Testis (tissue), 2 donors: ENCODE measurements around the gene SMIM15.

Experiments
- POLR2A ChIP-seq: fragments of 450-650 bp; IDR thresholded peaks from one replicate; pipeline ENCODE4 v1.6.1; 2017; ENCODE audit warnings: antibody characterized with exemption, mild to moderate bottlenecking, moderate library complexity
- TF ChIP-seq, protein P1 (sequence below), 3 experiments: fragments of 450-650 bp in 2 of 3; fragments of 200-600 bp in 1 of 3; sonication (generic) in 1 of 3; IDR thresholded peaks; one replicate each; pipeline ENCODE4 v1.5.1; 2016 to 2019; ENCODE audit warnings: antibody characterized with exemption in 3 of 3, mild to moderate bottlenecking in 2 of 3, moderate library complexity in 1 of 3

DNA sequence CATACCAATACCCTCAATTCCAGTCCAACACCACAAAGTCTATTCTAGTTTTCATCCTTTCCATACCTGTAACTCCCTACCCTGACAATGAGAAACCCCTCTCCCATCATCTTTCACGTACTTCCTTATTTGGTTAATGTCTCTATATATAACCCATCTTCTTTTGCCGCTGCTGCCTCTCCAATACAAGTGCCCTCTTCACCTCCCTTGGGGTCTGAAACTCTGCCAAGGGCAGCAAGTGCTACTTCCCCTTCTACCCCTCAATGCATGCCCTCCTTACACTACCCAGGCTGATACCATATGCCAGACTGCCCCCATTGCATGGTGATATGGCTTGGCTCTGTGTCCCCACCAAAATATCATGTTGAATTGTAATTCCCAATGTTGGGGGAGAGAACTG, 24.4 kb upstream of the SMIM15 start:
- TF ChIP-seq, protein P1, sequence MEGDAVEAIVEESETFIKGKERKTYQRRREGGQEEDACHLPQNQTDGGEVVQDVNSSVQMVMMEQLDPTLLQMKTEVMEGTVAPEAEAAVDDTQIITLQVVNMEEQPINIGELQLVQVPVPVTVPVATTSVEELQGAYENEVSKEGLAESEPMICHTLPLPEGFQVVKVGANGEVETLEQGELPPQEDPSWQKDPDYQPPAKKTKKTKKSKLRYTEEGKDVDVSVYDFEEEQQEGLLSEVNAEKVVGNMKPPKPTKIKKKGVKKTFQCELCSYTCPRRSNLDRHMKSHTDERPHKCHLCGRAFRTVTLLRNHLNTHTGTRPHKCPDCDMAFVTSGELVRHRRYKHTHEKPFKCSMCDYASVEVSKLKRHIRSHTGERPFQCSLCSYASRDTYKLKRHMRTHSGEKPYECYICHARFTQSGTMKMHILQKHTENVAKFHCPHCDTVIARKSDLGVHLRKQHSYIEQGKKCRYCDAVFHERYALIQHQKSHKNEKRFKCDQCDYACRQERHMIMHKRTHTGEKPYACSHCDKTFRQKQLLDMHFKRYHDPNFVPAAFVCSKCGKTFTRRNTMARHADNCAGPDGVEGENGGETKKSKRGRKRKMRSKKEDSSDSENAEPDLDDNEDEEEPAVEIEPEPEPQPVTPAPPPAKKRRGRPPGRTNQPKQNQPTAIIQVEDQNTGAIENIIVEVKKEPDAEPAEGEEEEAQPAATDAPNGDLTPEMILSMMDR (IDR thresholded peaks at IDR 0.05) = no peak
- TF ChIP-seq POLR2A = no peak
